H9 (cell line): ENCODE results near the gene RPS6KB2. TPM values are rescaled to one million over a fixed set of nuclear protein-coding genes. Genes with fewer than 3 reads are reported as not detected.

Experiments
- DNase-seq: peaks from one replicate; pipeline ENCODE4 v3.0.0-alpha.2; 2017
- H2AFZ ChIP-seq: one replicate; pipeline ENCODE4 v1.6.1; 2013; ENCODE audit warnings: mild to moderate bottlenecking, low read length, control low read depth, moderate library complexity
- H2AK5ac ChIP-seq: 2 replicates; pipeline ENCODE4 v1.6.1; 2013; ENCODE audit warnings: low read length, control low read depth, mixed read lengths; ENCODE audit not compliant: insufficient read length
- H2BK120ac ChIP-seq: one replicate; pipeline ENCODE4 v1.6.1; 2013; ENCODE audit warnings: low read depth, mild to moderate bottlenecking, low read length, control low read depth, inconsistent platforms; ENCODE audit not compliant: poor library complexity, severe bottlenecking
- H2BK12ac ChIP-seq: 2 replicates; pipeline ENCODE4 v1.6.1; 2013; ENCODE audit warnings: low read length, control low read depth, mixed read lengths, low read depth; ENCODE audit not compliant: insufficient read length
- H2BK15ac ChIP-seq: 2 replicates; pipeline ENCODE4 v1.6.1; 2013; ENCODE audit warnings: low read depth, low read length, control low read depth
- H2BK20ac ChIP-seq: one replicate; pipeline ENCODE4 v1.6.1; 2013; ENCODE audit warnings: low read depth, mild to moderate bottlenecking, low read length, control low read depth, inconsistent platforms; ENCODE audit not compliant: poor library complexity, severe bottlenecking
- H2BK5ac ChIP-seq: 2 replicates; pipeline ENCODE4 v1.6.1; 2013; ENCODE audit warnings: low read length, control low read depth, mixed read lengths; ENCODE audit not compliant: insufficient read length
- H3K14ac ChIP-seq: 2 replicates; pipeline ENCODE4 v1.6.1; 2013; ENCODE audit warnings: low read length, control low read depth; ENCODE audit not compliant: insufficient read depth
- H3K18ac ChIP-seq: 2 replicates; pipeline ENCODE4 v1.6.1; 2013; ENCODE audit warnings: low read depth, mild to moderate bottlenecking, mixed read lengths, low read length, control low read depth; ENCODE audit not compliant: insufficient read length
- H3K23ac ChIP-seq: 2 replicates; pipeline ENCODE4 v1.6.1; 2013; ENCODE audit warnings: low read length, control low read depth, mixed read lengths, low read depth; ENCODE audit not compliant: insufficient read length
- H3K23me2 ChIP-seq: 2 replicates; pipeline ENCODE4 v1.6.1; 2013; ENCODE audit warnings: low read depth, mild to moderate bottlenecking, mixed read lengths, low read length, control low read depth; ENCODE audit not compliant: insufficient read length, poor library complexity, severe bottlenecking
- H3K27ac ChIP-seq: 2 replicates; pipeline ENCODE4 v1.5.1; 2013; ENCODE audit warnings: low read length, control low read depth, mixed read lengths, low read depth; ENCODE audit not compliant: insufficient read length
- H3K27me3 ChIP-seq: 2 replicates; pipeline ENCODE4 v1.6.1; 2013; ENCODE audit warnings: low read length, control low read depth, inconsistent platforms; ENCODE audit not compliant: insufficient read depth
- H3K4ac ChIP-seq: 2 replicates; pipeline ENCODE4 v1.6.1; 2013; ENCODE audit warnings: low read depth, mild to moderate bottlenecking, control low read depth, inconsistent platforms, low read length, moderate library complexity
- H3K4me1 ChIP-seq: 2 replicates; pipeline ENCODE4 v1.6.1; 2013; ENCODE audit warnings: low read length, control low read depth, inconsistent platforms; ENCODE audit not compliant: insufficient read depth
- H3K4me2 ChIP-seq: 2 replicates; pipeline ENCODE4 v1.6.1; 2013; ENCODE audit warnings: low read length, control low read depth, mixed read lengths; ENCODE audit not compliant: insufficient read length, insufficient read depth
- H3K56ac ChIP-seq: 2 replicates; pipeline ENCODE4 v1.6.1; 2013; ENCODE audit warnings: low read depth, mild to moderate bottlenecking, mixed read lengths, low read length, control low read depth; ENCODE audit not compliant: insufficient read length
- H3K79me1 ChIP-seq: 2 replicates; pipeline ENCODE4 v1.6.1; 2013; ENCODE audit warnings: low read depth, mild to moderate bottlenecking, moderate library complexity, low read length, control low read depth, inconsistent platforms; ENCODE audit not compliant: insufficient read depth, poor library complexity, severe bottlenecking
- H3K79me2 ChIP-seq: 2 replicates; pipeline ENCODE4 v1.6.1; 2013; ENCODE audit warnings: low read length, control low read depth, inconsistent platforms; ENCODE audit not compliant: insufficient read depth
- H3K9ac ChIP-seq: 2 replicates; pipeline ENCODE4 v1.6.1; 2013; ENCODE audit warnings: low read length, control low read depth, mixed read lengths; ENCODE audit not compliant: insufficient read length; ENCODE audit errors: extremely low read depth
- H3K9me3 ChIP-seq: one replicate; pipeline ENCODE4 v1.6.1; 2013; ENCODE audit warnings: low read depth, low read length, inconsistent platforms; ENCODE audit not compliant: control insufficient read depth
- H3T11ph ChIP-seq: one replicate; pipeline ENCODE4 v1.6.1; 2013; ENCODE audit warnings: mild to moderate bottlenecking, low read length, control low read depth, inconsistent platforms
- H4K20me1 ChIP-seq: one replicate; pipeline ENCODE4 v1.6.1; 2013; ENCODE audit not compliant: control insufficient read depth, insufficient read length, insufficient read depth
- H4K5ac ChIP-seq: 2 replicates; pipeline ENCODE4 v1.6.1; 2013; ENCODE audit warnings: low read depth, mild to moderate bottlenecking, mixed read lengths, low read length, control low read depth; ENCODE audit not compliant: insufficient read length
- H4K8ac ChIP-seq: replicated peaks from 2 replicates; pipeline ENCODE4 v1.6.1; 2013; ENCODE audit warnings: low read length, control low read depth, mixed read lengths, low read depth; ENCODE audit not compliant: insufficient read length
- H4K91ac ChIP-seq: 2 replicates; pipeline ENCODE4 v1.6.1; 2013; ENCODE audit warnings: low read depth, mild to moderate bottlenecking, moderate library complexity, mixed read lengths, low read length, control low read depth; ENCODE audit not compliant: insufficient read length
- H3K27ac Mint-ChIP-seq, 3 experiments: 2 replicates in 2 of 3; 3 replicates in 1 of 3; pipeline ENCODE4 v1.8.0; 2020 to 2021; ENCODE audit warnings: mixed read lengths in 3 of 3, mild to moderate bottlenecking in 1 of 3, moderate library complexity in 1 of 3
- H3K27me3 Mint-ChIP-seq: 2 replicates; pipeline ENCODE4 v1.8.0; 2021; ENCODE audit warnings: low read depth, mild to moderate bottlenecking, moderate library complexity, mixed read lengths
- H3K36me3 Mint-ChIP-seq, 3 experiments: 2 replicates in 2 of 3; 3 replicates in 1 of 3; pipeline ENCODE4 v1.8.0; 2020 to 2021; ENCODE audit warnings: low read depth in 3 of 3, mixed read lengths in 3 of 3; ENCODE audit not compliant: insufficient read depth in 1 of 3
- H3K4me1 Mint-ChIP-seq, 2 experiments: 2 replicates each; pipeline ENCODE4 v1.8.0; 2020; ENCODE audit warnings: mixed read lengths in 2 of 2
- H3K4me3 Mint-ChIP-seq, 2 experiments: 2 replicates in 1 of 2; 3 replicates in 1 of 2; pipeline ENCODE4 v1.8.0; 2020 to 2021; ENCODE audit warnings: mild to moderate bottlenecking in 2 of 2, mixed read lengths in 2 of 2, moderate library complexity in 1 of 2
- H3K9me3 Mint-ChIP-seq, 2 experiments: 2 replicates in 1 of 2; 3 replicates in 1 of 2; pipeline ENCODE4 v1.8.0; 2020; ENCODE audit warnings: mild to moderate bottlenecking in 2 of 2, mixed read lengths in 2 of 2, moderate library complexity in 1 of 2
- WGBS: extraction: QIAGEN DNeasy Blood & Tissue Kit; methylation state at CpG from one replicate; pipeline ENCODE4 v1.1.7; 2013; ENCODE audit warnings: missing lambda C conversion rate, low lambda C conversion rate, mixed read lengths; ENCODE audit not compliant: insufficient read length; ENCODE audit errors: extremely low coverage; 5-methylcytosine and 5-hydroxymethylcytosine counted together
- total RNA-seq: library from RNA; stranded (reverse); gene quantifications from 2 replicates; pipeline ENCODE4 v1.2.1, GENCODE V29; 2021
- TF ChIP-seq, protein P1 (sequence below): fragments of 200-600 bp; sonication (generic); conservative IDR thresholded peaks from 3 replicates; pipeline ENCODE4 v1.8.0; 2021; ENCODE audit warnings: antibody characterized with exemption, mild to moderate bottlenecking

RPS6KB2 gene
- total RNA-seq, 1 experiment from 2014 or later: 51.7 TPM

DNA sequence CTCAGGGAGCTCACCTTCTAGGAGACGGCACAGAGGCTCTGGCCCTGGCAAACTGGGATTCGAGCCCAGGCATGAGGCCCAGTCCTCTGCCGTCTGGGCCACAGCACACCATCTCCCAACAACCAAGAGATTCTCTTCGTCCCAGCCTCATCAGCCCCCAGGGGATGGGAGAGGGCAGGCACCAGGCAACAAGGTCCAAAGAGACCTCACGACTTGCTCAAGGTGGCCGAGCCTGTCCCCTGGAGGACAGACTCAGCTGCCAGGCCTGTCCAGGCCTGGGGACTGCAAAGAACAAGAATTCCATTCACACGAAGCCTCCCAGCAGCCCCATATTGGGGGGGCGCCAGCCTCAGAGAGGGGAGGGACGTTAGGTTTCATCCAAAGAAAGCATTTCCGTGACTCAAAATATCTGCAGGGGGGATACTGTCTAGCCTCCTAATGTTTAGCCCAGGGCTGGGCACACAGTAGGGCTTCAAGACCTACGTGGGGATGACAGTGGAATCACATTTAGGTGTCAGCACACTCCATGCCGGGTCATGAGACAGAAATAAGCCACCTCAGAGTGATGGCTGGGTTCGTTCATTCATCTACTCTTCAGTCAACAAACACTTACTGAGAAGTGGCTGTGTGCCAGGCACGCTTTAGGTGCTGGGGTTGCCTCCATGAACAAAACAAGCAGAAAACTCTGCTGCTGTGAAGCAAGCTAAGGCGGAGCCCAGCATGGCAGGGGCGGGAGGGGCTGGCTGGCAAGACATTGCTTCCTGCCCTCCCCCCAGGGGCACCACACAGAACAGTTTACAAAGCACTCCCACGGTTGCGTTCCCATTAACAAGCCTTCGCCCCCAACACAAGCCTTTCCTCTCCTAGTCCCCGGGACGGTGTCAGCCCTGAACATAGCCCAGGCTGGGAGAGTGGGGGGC, 11.6 kb upstream of the RPS6KB2 start:
- TF ChIP-seq, protein P1, sequence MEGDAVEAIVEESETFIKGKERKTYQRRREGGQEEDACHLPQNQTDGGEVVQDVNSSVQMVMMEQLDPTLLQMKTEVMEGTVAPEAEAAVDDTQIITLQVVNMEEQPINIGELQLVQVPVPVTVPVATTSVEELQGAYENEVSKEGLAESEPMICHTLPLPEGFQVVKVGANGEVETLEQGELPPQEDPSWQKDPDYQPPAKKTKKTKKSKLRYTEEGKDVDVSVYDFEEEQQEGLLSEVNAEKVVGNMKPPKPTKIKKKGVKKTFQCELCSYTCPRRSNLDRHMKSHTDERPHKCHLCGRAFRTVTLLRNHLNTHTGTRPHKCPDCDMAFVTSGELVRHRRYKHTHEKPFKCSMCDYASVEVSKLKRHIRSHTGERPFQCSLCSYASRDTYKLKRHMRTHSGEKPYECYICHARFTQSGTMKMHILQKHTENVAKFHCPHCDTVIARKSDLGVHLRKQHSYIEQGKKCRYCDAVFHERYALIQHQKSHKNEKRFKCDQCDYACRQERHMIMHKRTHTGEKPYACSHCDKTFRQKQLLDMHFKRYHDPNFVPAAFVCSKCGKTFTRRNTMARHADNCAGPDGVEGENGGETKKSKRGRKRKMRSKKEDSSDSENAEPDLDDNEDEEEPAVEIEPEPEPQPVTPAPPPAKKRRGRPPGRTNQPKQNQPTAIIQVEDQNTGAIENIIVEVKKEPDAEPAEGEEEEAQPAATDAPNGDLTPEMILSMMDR: no peak
- H3K27ac Mint-ChIP-seq: peak overlapping the region in 1 of 3 experiments; percentile 72; a peak in 2 of 7 replicates
- no peak overlapping the region for H3K18ac ChIP-seq
- peaks cover 0 to 1% (median 0%) of the 10 kb centered on the region in 3 experiments; a peak in 1 of 7 replicates for H3K36me3 Mint-ChIP-seq
- H2AFZ ChIP-seq: no peak overlapping the region
- no peaks in the 10 kb centered on the region; a peak in 1 of 5 replicates for H3K9me3 Mint-ChIP-seq
- WGBS: no CpG with 5 or more reads among the region's 21 CpGs
- no peak overlapping the region for H2BK20ac ChIP-seq
- H4K91ac ChIP-seq: no peak overlapping the region
- H2BK15ac ChIP-seq: no peak overlapping the region
- H3K79me1 ChIP-seq: no peaks in the 10 kb centered on the region
- H3K4me1 ChIP-seq: no peaks in the 10 kb centered on the region
- no peaks in the 10 kb centered on the region for H4K20me1 ChIP-seq
- H3K4me2 ChIP-seq: peak overlapping the region; percentile 20
- no peak overlapping the region for H4K8ac ChIP-seq
- H3K27ac ChIP-seq: no peak overlapping the region
- H2BK5ac ChIP-seq: no peak overlapping the region
- H4K5ac ChIP-seq: no peak overlapping the region
- peaks cover 18 to 22% of the 10 kb centered on the region in 2 experiments for H3K4me1 Mint-ChIP-seq
- no peak for DNase-seq
- no peak overlapping the region for H3T11ph ChIP-seq
- no peaks in the 10 kb centered on the region for H3K27me3 ChIP-seq
- H3K56ac ChIP-seq: no peak overlapping the region
- peak overlapping the region; percentile 49 to 75 for H3K4me3 Mint-ChIP-seq
- H3K79me2 ChIP-seq: no peaks in the 10 kb centered on the region
- no peak overlapping the region for H3K9ac ChIP-seq
- H3K23me2 ChIP-seq: no peaks in the 10 kb centered on the region
- H3K9me3 ChIP-seq: no peaks in the 10 kb centered on the region
- no peak overlapping the region for H3K14ac ChIP-seq
- no peak overlapping the region for H2AK5ac ChIP-seq
- no peak overlapping the region for H2BK120ac ChIP-seq
- H3K27me3 Mint-ChIP-seq: peaks cover 43% of the 10 kb centered on the region
- H3K23ac ChIP-seq: no peak overlapping the region
- no peak overlapping the region for H3K4ac ChIP-seq
- H2BK12ac ChIP-seq: no peak overlapping the region
